GM12801 (cell line): ENCODE results near the gene ZNF497.

Experiments used
- TF ChIP-seq, protein P1 (sequence below): IDR thresholded peaks from one replicate; pipeline ENCODE4 v1.5.1; 2011; ENCODE audit warnings: control low read depth; ENCODE audit not compliant: insufficient read length; ENCODE audit errors: extremely low read depth

ZNF497 gene

DNA sequence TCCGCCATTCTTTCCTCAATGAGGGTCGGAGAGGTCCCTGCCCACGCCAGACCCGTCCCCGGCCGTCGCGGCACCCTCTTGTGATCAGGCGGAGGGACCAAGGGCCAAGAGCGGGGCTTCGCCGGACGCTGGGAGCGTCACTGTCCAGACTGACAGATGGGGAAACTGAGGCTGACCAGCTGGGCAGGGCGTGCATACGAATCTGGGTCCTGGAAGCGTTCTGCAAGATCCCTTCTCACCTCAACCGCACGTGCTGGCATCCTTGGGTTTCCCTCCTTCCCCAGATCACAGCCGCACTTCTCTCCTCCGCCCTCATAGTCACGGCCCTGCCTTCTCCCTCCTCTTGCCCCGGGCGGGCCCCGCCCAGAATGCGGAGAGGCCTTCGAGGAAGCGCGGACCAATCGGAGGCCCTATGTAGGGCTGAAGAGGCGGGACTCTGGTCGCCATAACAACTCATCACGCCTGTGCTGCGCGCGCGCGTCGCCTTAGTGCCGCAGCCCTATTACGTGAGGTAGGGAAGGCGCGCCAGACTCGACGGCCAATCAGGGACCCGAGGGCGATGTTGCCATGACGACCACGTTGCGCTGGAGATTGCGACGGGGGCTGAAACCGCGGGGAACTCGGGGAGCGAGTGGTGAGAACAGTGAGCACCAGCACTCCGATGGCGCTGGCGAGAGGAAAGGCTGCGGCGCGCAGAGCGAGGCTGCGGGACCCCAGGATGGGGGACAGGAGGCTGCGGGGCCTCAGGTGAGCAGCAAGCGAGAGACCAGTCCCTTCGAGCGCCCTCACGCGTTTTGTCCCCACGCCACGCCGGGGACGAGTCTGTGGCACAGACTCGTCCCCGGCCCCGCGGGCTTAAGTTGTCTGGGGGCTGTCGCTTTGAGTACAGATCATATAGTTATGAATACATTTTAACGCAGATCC is 38.6 kb upstream of the ZNF497 start:
- TF ChIP-seq, protein P1, sequence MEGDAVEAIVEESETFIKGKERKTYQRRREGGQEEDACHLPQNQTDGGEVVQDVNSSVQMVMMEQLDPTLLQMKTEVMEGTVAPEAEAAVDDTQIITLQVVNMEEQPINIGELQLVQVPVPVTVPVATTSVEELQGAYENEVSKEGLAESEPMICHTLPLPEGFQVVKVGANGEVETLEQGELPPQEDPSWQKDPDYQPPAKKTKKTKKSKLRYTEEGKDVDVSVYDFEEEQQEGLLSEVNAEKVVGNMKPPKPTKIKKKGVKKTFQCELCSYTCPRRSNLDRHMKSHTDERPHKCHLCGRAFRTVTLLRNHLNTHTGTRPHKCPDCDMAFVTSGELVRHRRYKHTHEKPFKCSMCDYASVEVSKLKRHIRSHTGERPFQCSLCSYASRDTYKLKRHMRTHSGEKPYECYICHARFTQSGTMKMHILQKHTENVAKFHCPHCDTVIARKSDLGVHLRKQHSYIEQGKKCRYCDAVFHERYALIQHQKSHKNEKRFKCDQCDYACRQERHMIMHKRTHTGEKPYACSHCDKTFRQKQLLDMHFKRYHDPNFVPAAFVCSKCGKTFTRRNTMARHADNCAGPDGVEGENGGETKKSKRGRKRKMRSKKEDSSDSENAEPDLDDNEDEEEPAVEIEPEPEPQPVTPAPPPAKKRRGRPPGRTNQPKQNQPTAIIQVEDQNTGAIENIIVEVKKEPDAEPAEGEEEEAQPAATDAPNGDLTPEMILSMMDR = no peak

DNA sequence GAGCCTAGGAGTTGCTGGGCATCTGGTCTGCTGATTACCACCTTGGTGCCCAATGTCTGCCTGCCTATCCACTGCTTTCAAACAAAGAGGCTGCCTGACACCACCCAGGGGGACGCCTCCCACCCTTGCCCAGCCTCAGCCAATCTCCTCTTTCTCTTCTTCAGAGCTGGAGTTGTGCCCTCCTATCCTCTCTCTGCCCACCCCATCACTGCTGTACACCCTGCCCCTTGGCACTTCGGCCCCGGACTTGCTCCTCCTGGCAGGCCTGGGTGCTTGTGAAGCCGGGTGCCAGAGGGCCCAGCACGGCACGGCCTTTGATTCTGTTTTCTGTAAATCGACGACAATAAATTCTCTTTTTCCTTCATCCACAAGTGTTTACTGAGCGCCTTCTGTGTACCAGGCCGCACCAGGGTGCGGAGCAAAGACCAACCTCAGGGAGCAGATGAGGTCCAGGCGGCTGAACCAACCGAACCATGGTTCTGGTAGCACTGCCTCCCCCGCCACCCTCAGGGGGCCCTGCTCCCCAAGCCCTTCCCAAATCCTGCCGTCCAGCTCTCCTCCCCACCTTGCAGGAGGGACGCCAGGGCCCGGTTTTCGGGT is 37.9 kb upstream of the ZNF497 start:
- TF ChIP-seq, protein P1 = no peak

DNA sequence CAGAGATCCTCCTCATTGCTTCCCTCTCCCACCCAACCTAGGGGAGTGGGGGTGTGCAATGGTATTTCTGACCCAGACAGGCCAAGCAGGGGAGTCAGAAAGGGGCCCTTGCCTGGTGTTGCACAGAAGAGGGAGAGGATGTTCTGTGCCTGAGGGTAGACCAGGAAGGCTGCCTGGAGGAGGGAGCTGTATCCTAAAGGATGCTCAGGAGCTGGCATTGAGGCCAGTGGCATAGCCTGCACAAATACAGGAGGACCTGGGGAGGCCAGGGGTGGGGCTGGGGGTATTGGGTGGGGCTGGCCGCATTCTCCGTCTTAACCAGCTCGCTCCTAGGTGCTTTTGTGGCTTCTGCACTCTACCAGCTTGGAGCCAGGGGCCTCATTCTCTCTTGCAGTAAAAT is 37.4 kb upstream of the ZNF497 start:
- TF ChIP-seq, protein P1 = no peak

DNA sequence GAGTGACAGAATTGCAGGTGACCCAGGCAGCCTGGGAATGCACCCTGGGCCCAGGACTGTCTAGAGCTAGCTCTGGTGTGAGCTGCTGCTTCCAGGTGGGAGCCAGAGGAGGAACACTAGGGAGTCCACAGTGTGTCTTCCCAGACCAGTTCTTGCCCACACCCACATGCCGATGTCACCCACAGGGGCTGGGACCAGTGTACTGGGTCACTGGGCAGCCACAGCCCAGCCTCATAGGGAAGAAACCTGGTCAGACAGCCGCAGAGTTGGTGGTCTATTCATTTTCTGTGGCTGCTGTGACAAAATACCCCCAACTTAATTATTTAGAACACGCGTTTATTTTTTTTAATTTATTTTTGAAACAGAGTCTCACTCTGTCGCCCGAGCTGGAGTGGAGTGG is 36.0 kb upstream of the ZNF497 start:
- TF ChIP-seq, protein P1 = no peak

DNA sequence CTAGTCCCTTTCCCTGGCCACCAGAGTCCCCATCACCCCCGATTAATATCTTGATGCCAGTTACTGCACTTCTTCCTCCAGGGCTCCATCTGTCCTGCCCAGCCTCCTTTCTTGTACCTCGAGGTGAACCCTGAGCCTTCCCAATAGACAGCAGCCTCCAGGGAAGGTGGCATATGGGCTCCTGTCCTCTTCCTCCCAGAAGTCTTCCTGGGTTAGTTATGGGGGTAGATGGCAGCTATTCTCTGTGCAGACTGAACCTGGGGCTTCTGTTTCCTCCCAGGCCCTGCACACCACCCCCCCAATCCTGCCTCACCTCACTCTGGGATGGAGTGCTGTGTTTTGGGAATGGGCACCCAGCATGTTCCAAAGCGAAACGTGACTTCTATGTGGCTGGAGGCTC is 35.5 kb upstream of the ZNF497 start:
- TF ChIP-seq, protein P1 = no peak

DNA sequence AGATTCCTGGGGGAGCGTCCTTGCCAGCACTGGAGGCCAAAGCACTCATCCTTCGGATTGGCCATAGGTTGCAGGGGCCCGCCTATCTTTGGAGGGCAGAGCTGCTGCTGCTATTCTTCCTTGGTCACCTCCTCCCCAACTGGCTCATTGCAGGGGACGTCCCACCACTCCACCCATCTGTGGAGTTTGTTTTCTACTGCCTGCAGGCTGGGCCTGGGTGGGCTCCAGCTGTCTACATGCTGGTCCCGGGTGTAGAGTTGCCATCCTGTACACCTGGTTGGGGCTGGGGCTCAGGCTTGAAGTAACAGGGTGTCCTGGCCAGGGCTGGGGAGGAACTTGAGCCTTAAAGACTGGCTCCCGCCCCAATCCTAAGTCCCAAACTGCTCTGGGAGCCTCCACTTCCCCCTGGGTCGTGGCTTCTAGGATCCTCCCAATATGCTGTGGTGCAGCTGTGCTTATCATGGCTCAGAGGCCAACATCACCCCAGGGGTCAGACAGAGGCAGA is 35.0 kb upstream of the ZNF497 start:
- TF ChIP-seq, protein P1 = no peak

DNA sequence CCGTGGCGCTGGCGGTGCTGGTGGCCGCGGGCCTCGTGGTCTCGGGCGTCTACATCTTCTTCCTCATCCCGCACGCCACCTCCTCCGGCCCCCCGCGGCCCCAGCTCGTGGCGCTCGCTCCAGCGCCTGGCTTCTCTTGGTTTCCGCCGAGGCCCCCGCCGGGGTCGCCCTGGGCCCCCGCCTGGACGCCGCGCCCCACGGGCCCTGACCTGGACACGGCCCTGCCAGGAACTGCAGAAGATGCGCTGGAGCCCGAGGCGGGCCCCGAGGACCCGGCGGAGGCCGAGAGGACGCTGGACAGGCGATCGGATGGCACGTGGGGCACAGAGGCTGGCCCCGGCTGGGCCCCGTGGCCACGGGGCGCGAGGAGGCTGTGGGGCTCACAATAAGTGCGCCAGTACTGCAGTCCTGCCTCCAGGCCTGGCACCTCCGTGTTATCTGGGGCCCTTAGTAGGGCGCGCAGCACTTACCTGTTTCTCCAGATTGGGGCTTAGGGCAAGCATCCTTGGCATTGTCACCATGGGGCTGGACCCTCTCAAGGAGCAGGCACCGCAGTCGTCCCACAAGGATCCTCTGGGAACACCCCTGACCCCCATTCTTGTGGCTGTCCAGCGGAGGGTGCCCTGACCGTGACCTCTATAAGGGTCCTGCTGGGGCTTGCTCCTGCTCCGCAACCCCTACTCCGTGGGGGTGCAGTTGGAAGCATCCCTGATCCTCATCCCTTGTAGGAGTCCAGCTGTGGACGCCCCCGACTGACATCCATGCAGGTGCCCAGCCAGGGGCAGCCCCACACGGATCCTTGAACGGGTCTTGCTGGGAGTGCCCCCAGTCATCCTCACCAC is 34.4 kb upstream of the ZNF497 start:
- TF ChIP-seq, protein P1 = no peak
